IMR-90 (cell line): ENCODE results near the gene FOXF1. TPM values are rescaled to one million over a fixed set of nuclear protein-coding genes. Genes with fewer than 3 reads are reported as not detected.
A peak's percentile ranks its signal among the peaks of the same experiment; 100 is the strongest.

Source experiments
- ATAC-seq: fragments of 200-7000 bp; cut with Tn5 transposase; 2 replicates; pipeline ENCODE4 v1.9.1; 2020; ENCODE audit warnings: low read depth, mild to moderate bottlenecking, moderate library complexity
- BruUV-seq: library from RNA; stranded (reverse); fragments of 400-500 nt; replicated peaks from 2 replicates; lab custom pipeline; 2021; lab: Mats Ljungman, UMichigan
- CTCF ChIA-PET: fragments of 300-600 bp; formaldehyde crosslinking; extraction: SDS; loops from one replicate; lab custom pipeline; 2021; ENCODE audit warnings: antibody characterized with exemption; lab: Yijun Ruan, JAX
- POLR2A ChIA-PET: fragments of 300-600 bp; sonication (Branson Sonifier 250); formaldehyde crosslinking; loops from one replicate; lab custom pipeline; 2022; ENCODE audit warnings: antibody characterized with exemption; ENCODE audit not compliant: unreplicated experiment; lab: Charles Lee
- DNase-seq: peaks from one replicate; pipeline ENCODE4 v3.0.0; 2013
- H2AFZ ChIP-seq: replicated peaks from 2 replicates; pipeline ENCODE3; 2013; ENCODE audit warnings: low read length, mild to moderate bottlenecking; ENCODE audit not compliant: poor library complexity
- H2AK5ac ChIP-seq: 2 replicates; pipeline ENCODE4 v1.6.1; 2013; ENCODE audit warnings: low read depth, low read length, inconsistent platforms
- H2AK9ac ChIP-seq: replicated peaks from 2 replicates; pipeline ENCODE3; 2013; ENCODE audit warnings: mild to moderate bottlenecking, low read depth, low read length, moderate library complexity; ENCODE audit not compliant: poor library complexity
- H2BK120ac ChIP-seq: 2 replicates; pipeline ENCODE4 v1.6.1; 2013; ENCODE audit warnings: low read depth, low read length, inconsistent platforms
- H2BK15ac ChIP-seq: 3 replicates; pipeline ENCODE4 v1.6.1; 2013; ENCODE audit warnings: low read depth, low read length, inconsistent platforms
- H2BK20ac ChIP-seq: 2 replicates; pipeline ENCODE4 v1.6.1; 2013; ENCODE audit warnings: low read depth, mild to moderate bottlenecking, inconsistent platforms, low read length, moderate library complexity
- H2BK5ac ChIP-seq: 2 replicates; pipeline ENCODE4 v1.6.1; 2013; ENCODE audit warnings: mild to moderate bottlenecking, low read depth, low read length, inconsistent platforms; ENCODE audit not compliant: poor library complexity, severe bottlenecking
- H3K14ac ChIP-seq: replicated peaks from 2 replicates; pipeline ENCODE4 v1.6.1; 2013; ENCODE audit warnings: low read depth, low read length, inconsistent platforms
- H3K18ac ChIP-seq: 2 replicates; pipeline ENCODE4 v1.6.1; 2013; ENCODE audit warnings: low read depth, low read length, control low read depth
- H3K23ac ChIP-seq: 2 replicates; pipeline ENCODE4 v1.6.1; 2013; ENCODE audit warnings: low read depth, low read length, inconsistent platforms
- H3K27ac ChIP-seq: 2 replicates; pipeline ENCODE4 v1.5.1; 2013; ENCODE audit warnings: mild to moderate bottlenecking, control low read depth, low read length; ENCODE audit not compliant: insufficient read depth
- H3K27me3 ChIP-seq: 2 replicates; pipeline ENCODE4 v1.6.1; 2013; ENCODE audit warnings: low read length; ENCODE audit not compliant: control insufficient read depth, insufficient read depth
- H3K36me3 ChIP-seq: 2 replicates; pipeline ENCODE4 v1.6.1; 2013; ENCODE audit warnings: low read length, mixed read lengths; ENCODE audit not compliant: control insufficient read depth, insufficient read depth
- H3K4ac ChIP-seq: 2 replicates; pipeline ENCODE4 v1.6.1; 2013; ENCODE audit warnings: low read depth, low read length, inconsistent platforms
- H3K4me1 ChIP-seq: 2 replicates; pipeline ENCODE4 v1.6.1; 2013; ENCODE audit warnings: low read length, mixed read lengths; ENCODE audit not compliant: control insufficient read depth, insufficient read depth
- H3K4me2 ChIP-seq: 2 replicates; pipeline ENCODE4 v1.6.1; 2013; ENCODE audit warnings: low read depth, mild to moderate bottlenecking, control low read depth, low read length, moderate library complexity
- H3K4me3 ChIP-seq: 2 replicates; pipeline ENCODE4 v1.5.1; 2013; ENCODE audit warnings: low read depth, mild to moderate bottlenecking, control low read depth, low read length, moderate library complexity; ENCODE audit not compliant: insufficient read depth
- H3K56ac ChIP-seq: 2 replicates; pipeline ENCODE4 v1.6.1; 2013; ENCODE audit warnings: low read length, inconsistent platforms; ENCODE audit not compliant: insufficient read depth; ENCODE audit errors: extremely low read depth
- H3K79me1 ChIP-seq, 2 experiments: 2 replicates each; pipeline ENCODE4 v1.6.1; 2013; ENCODE audit warnings: low read length in 2 of 2, inconsistent platforms in 1 of 2, low read depth in 1 of 2
- H3K9ac ChIP-seq: 2 replicates; pipeline ENCODE4 v1.6.1; 2013; ENCODE audit warnings: low read depth, low read length, control low read depth
- H3K9me1 ChIP-seq: 2 replicates; pipeline ENCODE4 v1.6.1; 2013; ENCODE audit warnings: low read length, inconsistent platforms; ENCODE audit not compliant: insufficient read depth
- H3K9me3 ChIP-seq: 2 replicates; pipeline ENCODE4 v1.6.1; 2013; ENCODE audit warnings: low read length; ENCODE audit not compliant: control insufficient read depth, insufficient read depth
- H4K20me1 ChIP-seq: 2 replicates; pipeline ENCODE4 v1.6.1; 2013; ENCODE audit warnings: low read length, inconsistent platforms; ENCODE audit not compliant: insufficient read depth
- H4K5ac ChIP-seq: 2 replicates; pipeline ENCODE4 v1.6.1; 2013; ENCODE audit warnings: mild to moderate bottlenecking, low read depth, low read length, control low read depth
- H4K8ac ChIP-seq, 2 experiments: 2 replicates each; pipeline ENCODE4 v1.6.1; 2013; ENCODE audit warnings: low read depth in 2 of 2, low read length in 2 of 2, control low read depth in 1 of 2, inconsistent platforms in 1 of 2
- H4K91ac ChIP-seq: 2 replicates; pipeline ENCODE4 v1.6.1; 2013; ENCODE audit warnings: low read depth, low read length, inconsistent platforms; ENCODE audit not compliant: insufficient read depth
- BHLHE40 ChIP-seq: fragments of 150-350 bp; IDR thresholded peaks from 2 replicates; pipeline ENCODE4 v1.6.1; 2016; ENCODE audit warnings: mild to moderate bottlenecking, low read depth, low read length
- CHD1 ChIP-seq: IDR thresholded peaks from 2 replicates; pipeline ENCODE4 v1.6.1; 2012; ENCODE audit warnings: low read depth, low read length, improper control_type of control experiment
- ELK1 ChIP-seq: fragments of 150-350 bp; IDR thresholded peaks from 2 replicates; pipeline ENCODE4 v1.6.1; 2016; ENCODE audit warnings: low read depth, mild to moderate bottlenecking, low read length, moderate library complexity, borderline replicate concordance
- MAZ ChIP-seq: IDR thresholded peaks from 2 replicates; pipeline ENCODE4 v1.6.1; 2012; ENCODE audit warnings: low read depth, mild to moderate bottlenecking, low read length, improper control_type of control experiment, moderate library complexity, borderline replicate concordance
- MXI1 ChIP-seq: IDR thresholded peaks from 2 replicates; pipeline ENCODE4 v1.6.1; 2012; ENCODE audit warnings: low read depth, mild to moderate bottlenecking, low read length, moderate library complexity, borderline replicate concordance
- NFE2L2 ChIP-seq: fragments of 150-350 bp; IDR thresholded peaks from 2 replicates; pipeline ENCODE4 v1.6.1; 2016; ENCODE audit warnings: low read depth, mild to moderate bottlenecking, low read length
- POLR2A ChIP-seq: IDR thresholded peaks from 2 replicates; pipeline ENCODE4 v1.6.1; 2012; ENCODE audit warnings: mild to moderate bottlenecking, low read depth, low read length
- RAD21 ChIP-seq: IDR thresholded peaks from 2 replicates; pipeline ENCODE4 v1.6.1; 2012; ENCODE audit warnings: low read length, improper control_type of control experiment
- SMC3 ChIP-seq: fragments of 150-350 bp; IDR thresholded peaks from 2 replicates; pipeline ENCODE4 v1.6.1; 2016; ENCODE audit warnings: low read depth, mild to moderate bottlenecking, antibody characterized with exemption, low read length, moderate library complexity
- WGBS, 2 experiments: methylation state at CpG; one replicate each; pipeline versions ENCODE4 v1.1.5 to v1.1.7; 2013; ENCODE audit warnings: missing lambda C conversion rate in 2 of 2; ENCODE audit not compliant: insufficient read length in 1 of 2; ENCODE audit errors: extremely low coverage in 2 of 2; 5-methylcytosine and 5-hydroxymethylcytosine counted together
- dilution Hi-C: fragments of 300-500 bp; cut with HindIII; formaldehyde crosslinking; loops from one replicate; pipeline ENCODE4 v1.14.3; 2018; ENCODE audit warnings: low sequenced_read_pairs; ENCODE audit not compliant: unreplicated experiment
- in situ Hi-C: fragments of 300-500 bp; cut with MboI; formaldehyde crosslinking; loops from 3 replicates; pipeline ENCODE4 v1.14.3; 2019; ENCODE audit warnings: low sequenced_read_pairs, inconsistent platforms, mixed read lengths
- intact Hi-C: fragments of 100-400 bp; cut with micrococcal nuclease; formaldehyde crosslinking; loops from 2 replicates; pipeline ENCODE4 v1.10.0; 2022
- polyA plus RNA-seq, 3 experiments: library from polyadenylated mRNA; depleted of rRNA; stranded (reverse); fragments of >200 nt; gene quantifications; 2 replicates each; pipeline ENCODE4 v1.2.3, GENCODE V29; 2012; ENCODE audit warnings: low replicate concordance in 1 of 3
- total RNA-seq: library from RNA; depleted of rRNA; stranded (reverse); fragments of >200 nt; gene quantifications from 2 replicates; pipeline ENCODE4 v1.2.3, GENCODE V29; 2012

The FOXF1 gene
- total and polyA plus RNA-seq, 2 of the 4 experiments (the other 2 are of a cell fraction), result 2.7 to 33.0 TPM

GRCh38 chr16:86499889-86500707, 10.2 kb upstream of the FOXF1 start:
- Histone ChIP-seq H4K5ac (peak overlapping the region; percentile 57; the same call in 1 of the 2 replicates), H2BK15ac (peak overlapping the region; percentile 50; the same call in 1 of the 3 replicates), H3K79me1 (peaks cover 0 to 42% of the 10 kb centered on the region in 2 experiments; a peak in 2 of 4 replicates), H3K9me1 (peaks cover 20% of the 10 kb centered on the region), H2BK120ac (peak overlapping the region; percentile 7), H3K4me2 (peak overlapping the region; percentile 55), H3K18ac (peak overlapping the region; percentile 12; the same call in 1 of the 2 replicates), H3K36me3 (peaks cover 71% of the 10 kb centered on the region), H3K27ac (peak overlapping the region; percentile 63), H3K56ac (no peak overlapping the region), H2AFZ (no peak overlapping the region), H3K4ac (peak overlapping the region; percentile 79), H3K27me3 (no peaks in the 10 kb centered on the region), H2AK9ac (peak overlapping the region; percentile 12), H2AK5ac (peak overlapping the region; percentile 62; the same call in 1 of the 2 replicates), H3K4me3 (no peak overlapping the region), H4K20me1 (peaks cover 96% of the 10 kb centered on the region), H4K91ac (peak overlapping the region; percentile 62), H3K23ac (peak overlapping the region; percentile 74; the same call in 1 of the 2 replicates), H3K4me1 (peaks cover 58% of the 10 kb centered on the region), H4K8ac (peak overlapping the region; percentile 54 to 91; a peak in 2 of 4 replicates), H2BK5ac (no peak overlapping the region), H2BK20ac (peak overlapping the region; percentile 75), H3K9ac (peak overlapping the region; percentile 8; the same call in 1 of the 2 replicates), H3K9me3 (no peaks in the 10 kb centered on the region), H3K14ac (peak overlapping the region; percentile 67)
- TSS peak; percentile 0 for BruUV-seq
- DNase-seq (no peak), ATAC-seq (no peak)
- in situ Hi-C loops (no loop called here), intact Hi-C loops (loop anchor here (10.0 kb wide), 1 partner anchor 345 kb away; no protein-coding TSS in a partner anchor), dilution Hi-C loops (no loop called here)
- ChIA-PET POLR2A (interaction anchor here (0.7 kb wide), 1 partner anchor 678 kb away, joined by 3 read pairs; no protein-coding TSS in a partner anchor), CTCF (no interaction called here)
- WGBS, 2 experiments, result 40% methylated on average over 1 of the region's 16 CpGs; no CpG with 5 or more reads in 1 of the 2 experiments
- TF ChIP-seq MAZ (no peak; the same call in 1 of the 2 replicates), POLR2A (no peak), MXI1 (no peak), ELK1 (no peak), BHLHE40 (no peak), NFE2L2 (no peak), RAD21 (no peak), SMC3 (no peak), CHD1 (no peak)
